GM18511 (cell line): ENCODE measurements around the gene FOXD2.

Source experiments
- ATAC-seq: cut with Tn5 transposase; IDR thresholded peaks from one replicate; pipeline ENCODE4 v1.9.1; 2021; ENCODE audit warnings: mild to moderate bottlenecking, moderate library complexity; ENCODE audit not compliant: unreplicated experiment

FOXD2 gene

GRCh38 chr1:47459253-47459788 is 21.5 kb downstream of the FOXD2 start:
- no peak for ATAC-seq

- no peak for ATAC-seq
Observed at GRCh38 chr1:47460040-47460439, 22.2 kb downstream of the FOXD2 start.

- ATAC-seq: no peak
Observed at GRCh38 chr1:47460456-47460855, 22.6 kb downstream of the FOXD2 start.

GRCh38 chr1:47465605-47466004 is 27.8 kb downstream of the FOXD2 start:
- ATAC-seq: no peak

- ATAC-seq: no peak
Observed at GRCh38 chr1:47468709-47469389, 31.0 kb downstream of the FOXD2 start.

GRCh38 chr1:47469390-47469759 is 31.5 kb downstream of the FOXD2 start:
- ATAC-seq: no peak

- ATAC-seq: no peak
Observed at GRCh38 chr1:47469910-47470309, 32.1 kb downstream of the FOXD2 start.

GRCh38 chr1:47471163-47471562 is 33.3 kb downstream of the FOXD2 start:
- ATAC-seq: no peak

GRCh38 chr1:47474278-47475193 is 36.7 kb downstream of the FOXD2 start:
- ATAC-seq: no peak

GRCh38 chr1:47477595-47478080 is 39.8 kb downstream of the FOXD2 start:
- ATAC-seq: no peak

- no peak for ATAC-seq
Observed at GRCh38 chr1:47478090-47478489, 40.2 kb downstream of the FOXD2 start.

GRCh38 chr1:47479664-47480063 is 41.8 kb downstream of the FOXD2 start:
- no peak for ATAC-seq

GRCh38 chr1:47481936-47482335 is 44.1 kb downstream of the FOXD2 start:
- no peak for ATAC-seq

- ATAC-seq: no peak
Observed at GRCh38 chr1:47482786-47483185, 44.9 kb downstream of the FOXD2 start.

- ATAC-seq: no peak
Observed at GRCh38 chr1:47483651-47484050, 45.8 kb downstream of the FOXD2 start.

- ATAC-seq: no peak
Observed at GRCh38 chr1:47485817-47486216, 48.0 kb downstream of the FOXD2 start.

GRCh38 chr1:47487332-47487731 is 49.5 kb downstream of the FOXD2 start:
- no peak for ATAC-seq

GRCh38 chr1:47487850-47488450 is 50.1 kb downstream of the FOXD2 start:
- no peak for ATAC-seq
